Measurements from ENCODE around the gene KIR2DL4. TPM values are rescaled to one million over a fixed set of nuclear protein-coding genes. Genes with fewer than 3 reads are reported as not detected.

The KIR2DL4 gene
- polyA plus RNA-seq, 1 donor, result not detected

Other genes with a start within 250 kb of the KIR2DL4 start
- 0.40 TPM for gene LILRA2, start 229.8 kb upstream of the KIR2DL4 start, polyA plus RNA-seq (ENCODE audit: insufficient read length)
- 0.32 TPM for gene LILRA1, start 210.0 kb upstream of the KIR2DL4 start, polyA plus RNA-seq (ENCODE audit: insufficient read length)
- gene LILRB1, start 173.1 kb upstream of the KIR2DL4 start, polyA plus RNA-seq (ENCODE audit: insufficient read length), result 1.4 TPM
- gene LILRB4, start 140.6 kb upstream of the KIR2DL4 start, polyA plus RNA-seq (ENCODE audit: insufficient read length), result 1.3 TPM
- gene KIR3DL3, start 79.2 kb upstream of the KIR2DL4 start, polyA plus RNA-seq (ENCODE audit: insufficient read length), result not detected
- not detected for gene KIR2DL3, start 65.1 kb upstream of the KIR2DL4 start, polyA plus RNA-seq (ENCODE audit: insufficient read length)
- gene KIR2DL1, start 33.8 kb upstream of the KIR2DL4 start, polyA plus RNA-seq (ENCODE audit: insufficient read length), result not detected
- not detected for gene KIR3DL1, start 12.9 kb downstream of the KIR2DL4 start, polyA plus RNA-seq (ENCODE audit: insufficient read length)
- not detected for gene KIR2DS4, start 29.1 kb downstream of the KIR2DL4 start, polyA plus RNA-seq (ENCODE audit: insufficient read length)
- gene KIR3DL2, start 46.8 kb downstream of the KIR2DL4 start, polyA plus RNA-seq (ENCODE audit: insufficient read length), result not detected
- gene FCAR, start 70.6 kb downstream of the KIR2DL4 start, polyA plus RNA-seq (ENCODE audit: insufficient read length), result 0.27 TPM
- 0.37 TPM for gene NCR1, start 102.5 kb downstream of the KIR2DL4 start, polyA plus RNA-seq (ENCODE audit: insufficient read length)
- not detected for gene NLRP7, start 143.9 kb downstream of the KIR2DL4 start, polyA plus RNA-seq (ENCODE audit: insufficient read length)
- 35.6 TPM for gene NLRP2, start 162.8 kb downstream of the KIR2DL4 start, polyA plus RNA-seq (ENCODE audit: insufficient read length)
- 0.35 TPM for gene GP6, start 234.7 kb downstream of the KIR2DL4 start, polyA plus RNA-seq (ENCODE audit: insufficient read length)